GM13976 (cell line): ENCODE data around the gene MED13.

Experiments
- DNase-seq: peaks from one replicate; pipeline ENCODE4 v3.0.0; 2012; ENCODE audit warnings: low spot score
- in situ Hi-C: fragments of 300-500 bp; cut with MboI; formaldehyde crosslinking; loops from one replicate; pipeline ENCODE4 v1.12.0; 2022; ENCODE audit warnings: low sequenced_read_pairs, mixed read lengths, inconsistent platforms; ENCODE audit not compliant: unreplicated experiment
- TF ChIP-seq, protein P1 (sequence below): IDR thresholded peaks from 2 replicates; pipeline ENCODE4 v1.5.1; 2012; ENCODE audit warnings: borderline replicate concordance, mild to moderate bottlenecking; ENCODE audit not compliant: insufficient read depth; ENCODE audit errors: extremely low read depth, missing control alignments, control extremely low read depth

MED13 gene

DNA sequence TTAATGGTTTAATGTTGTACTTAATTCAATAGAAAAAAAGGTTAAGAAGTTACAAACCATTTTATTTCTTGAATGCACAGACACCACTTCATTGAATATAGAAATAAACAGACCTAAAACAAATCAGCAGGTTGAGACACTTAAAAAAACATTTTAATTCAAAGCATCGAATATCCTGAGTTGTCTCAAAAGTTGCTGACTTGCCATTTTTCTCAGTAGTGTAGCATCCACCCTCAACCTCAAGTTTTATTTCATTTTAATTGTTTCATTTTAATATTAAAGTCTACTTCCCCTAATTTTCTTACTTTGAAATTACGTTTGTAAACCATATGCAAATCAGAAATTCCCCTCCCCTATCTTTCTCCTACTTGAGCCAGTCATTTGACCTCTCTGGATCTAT, 5.8 kb upstream of the MED13 start:
- DNase-seq: no peak
- in situ Hi-C loops: no loop called here
- TF ChIP-seq, protein P1, sequence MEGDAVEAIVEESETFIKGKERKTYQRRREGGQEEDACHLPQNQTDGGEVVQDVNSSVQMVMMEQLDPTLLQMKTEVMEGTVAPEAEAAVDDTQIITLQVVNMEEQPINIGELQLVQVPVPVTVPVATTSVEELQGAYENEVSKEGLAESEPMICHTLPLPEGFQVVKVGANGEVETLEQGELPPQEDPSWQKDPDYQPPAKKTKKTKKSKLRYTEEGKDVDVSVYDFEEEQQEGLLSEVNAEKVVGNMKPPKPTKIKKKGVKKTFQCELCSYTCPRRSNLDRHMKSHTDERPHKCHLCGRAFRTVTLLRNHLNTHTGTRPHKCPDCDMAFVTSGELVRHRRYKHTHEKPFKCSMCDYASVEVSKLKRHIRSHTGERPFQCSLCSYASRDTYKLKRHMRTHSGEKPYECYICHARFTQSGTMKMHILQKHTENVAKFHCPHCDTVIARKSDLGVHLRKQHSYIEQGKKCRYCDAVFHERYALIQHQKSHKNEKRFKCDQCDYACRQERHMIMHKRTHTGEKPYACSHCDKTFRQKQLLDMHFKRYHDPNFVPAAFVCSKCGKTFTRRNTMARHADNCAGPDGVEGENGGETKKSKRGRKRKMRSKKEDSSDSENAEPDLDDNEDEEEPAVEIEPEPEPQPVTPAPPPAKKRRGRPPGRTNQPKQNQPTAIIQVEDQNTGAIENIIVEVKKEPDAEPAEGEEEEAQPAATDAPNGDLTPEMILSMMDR: no peak

DNA sequence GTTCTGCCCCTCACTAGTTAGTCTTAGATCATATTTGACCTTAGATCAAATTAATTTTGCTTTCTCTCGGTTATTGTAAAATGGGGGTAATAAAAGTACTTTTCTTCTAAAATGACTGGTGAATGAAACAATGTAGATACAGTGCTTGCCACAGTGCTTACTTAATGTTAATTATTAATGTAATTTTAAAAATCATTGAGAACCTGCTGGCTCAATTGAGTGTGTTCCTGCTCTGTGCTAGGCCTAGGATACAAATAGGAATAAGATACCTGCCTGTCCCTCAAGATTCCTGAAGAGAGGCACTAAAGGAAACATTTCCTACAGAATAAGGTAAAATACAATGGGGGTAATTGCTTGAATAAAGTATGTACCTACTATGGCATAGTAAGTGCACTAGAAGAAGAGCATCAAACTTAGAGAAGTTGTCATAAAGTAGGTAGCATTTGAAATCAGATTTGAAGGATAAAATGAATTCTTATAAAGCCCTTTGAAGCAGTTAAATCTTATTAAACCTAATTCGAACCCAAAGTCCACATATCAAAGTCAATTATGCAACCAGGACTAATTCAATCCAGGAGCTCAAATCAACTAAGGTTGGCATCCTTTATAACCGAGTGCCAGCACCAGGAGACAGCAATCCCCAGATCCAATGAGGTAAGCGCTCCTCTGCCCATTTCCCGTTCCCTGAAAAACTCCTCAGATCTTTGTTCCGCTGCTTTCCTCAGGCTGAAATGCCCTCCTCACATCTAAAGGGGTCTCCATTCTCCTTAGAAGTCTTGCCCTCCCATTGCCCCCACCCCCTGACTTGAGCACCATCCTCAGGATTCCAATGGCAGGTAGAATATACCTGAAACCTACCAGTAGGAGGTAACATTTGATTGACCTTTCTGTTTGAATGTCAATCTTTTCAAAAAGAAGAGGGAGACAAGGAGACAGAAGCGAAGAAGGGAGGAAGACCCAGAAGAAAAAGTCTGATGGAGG, 2.4 kb upstream of the MED13 start:
- TF ChIP-seq, protein P1: no peak
- DNase-seq: no peak
- in situ Hi-C loops: no loop called here

DNA sequence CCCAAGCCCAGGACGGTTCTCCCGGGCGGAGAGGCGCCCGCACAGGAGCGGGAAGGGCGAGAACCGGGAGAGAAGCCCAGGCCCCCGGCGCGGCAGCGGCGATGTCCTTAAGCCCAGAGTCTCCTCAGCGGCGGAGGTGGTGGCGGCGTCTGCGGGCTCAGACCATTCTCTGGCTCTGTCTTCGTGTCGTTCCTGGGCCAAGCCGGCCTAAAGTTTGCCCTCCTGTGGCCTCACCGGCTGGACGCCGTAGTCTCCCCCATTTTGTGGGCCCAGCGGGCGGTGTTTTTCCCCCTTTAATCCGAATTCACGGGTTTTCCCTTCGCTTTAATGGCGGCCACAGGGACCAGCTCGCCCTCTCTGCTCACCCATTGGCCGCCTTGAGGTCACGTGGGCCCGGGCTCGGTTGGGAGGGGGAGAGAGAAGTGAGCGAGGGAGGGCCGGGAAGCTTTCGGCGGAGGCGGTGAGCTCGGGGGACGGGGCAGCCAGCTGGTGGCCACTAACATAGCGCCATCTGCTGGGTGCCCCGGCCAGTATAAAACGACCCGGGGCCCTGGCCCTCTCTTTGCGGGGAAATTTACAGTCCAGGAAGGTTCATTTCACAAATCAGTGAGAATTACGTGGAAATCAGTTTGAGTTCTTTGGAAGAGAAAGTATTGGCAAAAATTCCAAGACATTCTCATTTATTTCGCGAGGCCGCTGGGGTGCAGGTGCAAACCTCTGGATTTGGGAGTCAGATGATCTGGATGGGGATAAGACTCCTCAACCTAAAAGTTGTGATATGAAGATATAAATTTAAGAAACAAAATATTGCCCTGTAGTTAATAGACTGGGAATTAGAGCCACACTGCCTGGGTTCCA, 762 bp upstream of the MED13 start:
- in situ Hi-C loops: no loop called here

DNA sequence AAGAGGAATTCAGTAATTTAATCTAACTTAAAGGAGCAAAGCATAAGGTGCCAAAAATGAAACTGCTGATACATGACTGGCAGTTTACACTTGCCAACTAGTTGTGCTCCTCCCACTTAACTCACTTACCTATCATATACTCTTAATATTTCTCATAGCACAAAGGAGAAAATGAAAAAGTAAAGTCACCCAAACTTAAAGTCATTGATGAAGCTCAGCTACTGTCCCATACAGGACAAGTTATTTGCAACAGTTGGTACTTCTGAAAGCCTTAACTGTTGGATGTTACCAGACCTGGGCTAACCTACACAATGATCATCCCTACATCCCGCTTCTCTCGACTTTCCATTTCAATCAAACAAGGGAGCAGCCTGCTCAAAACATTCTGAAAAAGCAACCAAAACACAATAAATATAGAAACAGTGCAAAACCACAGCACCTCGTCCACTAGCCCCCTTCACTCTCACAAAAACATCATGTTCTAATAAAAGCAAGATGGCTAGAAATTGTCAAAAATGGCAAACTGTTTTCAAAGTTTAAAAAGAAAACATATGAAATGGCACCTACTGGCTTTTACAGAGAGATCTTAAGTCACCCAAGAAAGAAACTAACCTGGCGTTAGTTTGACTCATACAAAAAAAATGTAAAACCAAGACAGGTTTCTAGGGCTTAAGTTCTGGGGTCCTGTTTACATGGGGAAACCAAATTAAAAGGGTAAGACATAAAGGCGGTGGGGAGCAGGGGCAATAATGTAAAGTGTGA, 868 bp downstream of the MED13 start:
- no peak for DNase-seq
- TF ChIP-seq, protein P1: no peak
- in situ Hi-C loops: no loop called here

More for the DNA sequence above, 762 bp upstream of the MED13 start:
- TF ChIP-seq, protein P1: peak; percentile 84
- DNase-seq: peak; percentile 98

DNA sequence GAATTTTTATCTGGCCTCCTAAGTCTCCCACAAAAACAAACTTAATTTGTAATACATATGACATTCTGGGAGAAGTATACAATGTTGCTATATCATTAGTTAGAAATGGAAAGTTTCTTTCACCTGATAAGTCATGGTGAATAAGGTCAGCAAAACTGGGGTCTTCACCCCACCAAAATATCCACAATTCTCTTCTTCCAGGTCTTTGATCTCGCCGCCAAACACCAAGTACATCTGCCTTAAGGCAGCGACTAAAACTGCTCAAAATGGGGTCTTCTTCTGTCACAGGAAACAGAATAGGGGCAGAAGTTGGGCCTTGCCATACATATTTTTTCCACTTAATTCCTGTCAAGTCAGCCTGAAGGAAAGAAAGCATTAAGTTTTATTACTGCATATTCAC, 2.1 kb downstream of the MED13 start:
- TF ChIP-seq, protein P1: no peak
- DNase-seq: no peak
- in situ Hi-C loops: no loop called here

DNA sequence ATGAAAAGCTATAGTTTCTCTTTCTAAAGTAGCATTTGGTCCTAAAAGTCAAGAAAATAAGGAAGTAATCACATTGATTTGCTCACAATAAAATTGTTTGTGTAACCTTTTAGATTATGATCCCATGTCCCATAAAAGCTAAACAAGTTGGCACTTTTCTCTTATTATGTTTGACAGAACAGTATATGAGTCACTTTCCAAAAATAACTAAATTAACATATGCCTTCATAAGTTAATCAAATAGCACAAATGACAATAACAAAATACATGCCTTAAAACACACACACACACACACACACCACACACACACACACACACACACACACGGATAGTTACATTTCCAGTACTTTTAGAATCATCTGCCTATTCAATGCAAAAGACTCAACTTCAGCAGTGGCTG, 2.8 kb downstream of the MED13 start:
- TF ChIP-seq, protein P1: no peak
- in situ Hi-C loops: no loop called here
- no peak for DNase-seq
